ENCODE data around the gene LRPAP1.
"Not testable (repeated sequence)": the region's sequence is repeated elsewhere in the genome, so short reads cannot be mapped to it uniquely, and the experiment has no call there.

The LRPAP1 gene

GRCh38 chr4:3455596-3455995, 76.6 kb downstream of the LRPAP1 start:
- DNase-seq: not testable (repeated sequence)
